ENCODE results near the gene C1orf105.

Gene C1orf105

GRCh38 chr1:172397221-172397620 lies 23.3 kb upstream of the C1orf105 start:
- DNase-seq (ENCODE audit: low read depth in 2 of 2) = no peak

- DNase-seq (ENCODE audit: low read depth in 2 of 2) = no peak
Observed at GRCh38 chr1:172397633-172398032, 22.9 kb upstream of the C1orf105 start.

- no peak for DNase-seq (ENCODE audit: low read depth in 2 of 2)
Observed at GRCh38 chr1:172398193-172398592, 22.3 kb upstream of the C1orf105 start.

- DNase-seq (ENCODE audit: low read depth in 2 of 2) = no peak
Observed at GRCh38 chr1:172398970-172399755, 21.3 kb upstream of the C1orf105 start.

GRCh38 chr1:172399756-172400721 lies 20.4 kb upstream of the C1orf105 start:
- no peak for DNase-seq (ENCODE audit: low read depth in 2 of 2)

GRCh38 chr1:172400722-172401105 lies 19.8 kb upstream of the C1orf105 start:
- DNase-seq (ENCODE audit: low read depth in 2 of 2) = no peak

GRCh38 chr1:172401477-172401876 lies 19.0 kb upstream of the C1orf105 start:
- no peak for DNase-seq (ENCODE audit: low read depth in 2 of 2)

- DNase-seq (ENCODE audit: low read depth in 2 of 2) = no peak
Observed at GRCh38 chr1:172401892-172402291, 18.6 kb upstream of the C1orf105 start.

- no peak for DNase-seq (ENCODE audit: low read depth in 2 of 2)
Observed at GRCh38 chr1:172402878-172403569, 17.5 kb upstream of the C1orf105 start.

- DNase-seq (ENCODE audit: low read depth in 2 of 2) = no peak
Observed at GRCh38 chr1:172404121-172404520, 16.4 kb upstream of the C1orf105 start.

GRCh38 chr1:172405912-172406311 lies 14.6 kb upstream of the C1orf105 start:
- DNase-seq (ENCODE audit: low read depth in 2 of 2) = no peak

- DNase-seq (ENCODE audit: low read depth in 2 of 2) = no peak
Observed at GRCh38 chr1:172406968-172407367, 13.5 kb upstream of the C1orf105 start.

GRCh38 chr1:172408958-172409357 lies 11.5 kb upstream of the C1orf105 start:
- DNase-seq (ENCODE audit: low read depth in 2 of 2) = no peak

GRCh38 chr1:172410027-172410426 lies 10.5 kb upstream of the C1orf105 start:
- DNase-seq (ENCODE audit: low read depth in 2 of 2) = no peak

GRCh38 chr1:172411791-172412338 lies 8.6 kb upstream of the C1orf105 start:
- DNase-seq (ENCODE audit: low read depth in 2 of 2) = no peak

- no peak for DNase-seq (ENCODE audit: low read depth in 2 of 2)
Observed at GRCh38 chr1:172414331-172414730, 6.2 kb upstream of the C1orf105 start.

- DNase-seq (ENCODE audit: low read depth in 2 of 2) = no peak
Observed at GRCh38 chr1:172416496-172417035, 3.9 kb upstream of the C1orf105 start.

- no peak for DNase-seq (ENCODE audit: low read depth in 2 of 2)
Observed at GRCh38 chr1:172417557-172417956, 2.9 kb upstream of the C1orf105 start.

- no peak for DNase-seq (ENCODE audit: low read depth in 2 of 2)
Observed at GRCh38 chr1:172421974-172422604, 1.6 kb downstream of the C1orf105 start.

- no peak for DNase-seq (ENCODE audit: low read depth in 2 of 2)
Observed at GRCh38 chr1:172423336-172423735, 2.9 kb downstream of the C1orf105 start.

- no peak for DNase-seq (ENCODE audit: low read depth in 2 of 2)
Observed at GRCh38 chr1:172425339-172425738, 4.9 kb downstream of the C1orf105 start.

Measured in stimulated activated CD4-positive, alpha-beta T cell treated with anti-CD3 and anti-CD28 coated beads, Interleukin-12 subunit alpha, Interleukin-12 subunit beta, amount 100 ng/mL, for 24 hours (primary cell).